Bronchial epithelial cell (primary cell): ENCODE data around the gene OR9Q2. TPM values are rescaled to one million over a fixed set of nuclear protein-coding genes. Genes with fewer than 3 reads are reported as not detected.

Experiments used
- DNase-seq: peaks from one replicate; pipeline ENCODE4 v3.0.0-alpha.2; 2010; ENCODE audit warnings: low read depth
- FAIRE-seq: peaks from 2 replicates; lab custom pipeline; 2011; peaks lifted over from hg19 to GRCh38; lab: Jason Lieb, UNC
- H3K27me3 ChIP-seq: 2 replicates; pipeline ENCODE4 v1.5.1; 2011; ENCODE audit warnings: low read length; ENCODE audit not compliant: control insufficient read depth, insufficient read depth
- H3K36me3 ChIP-seq: 2 replicates; pipeline ENCODE4 v1.5.1; 2011; ENCODE audit warnings: low read length; ENCODE audit not compliant: control insufficient read depth, insufficient read depth
- H3K4me3 ChIP-seq: 2 replicates; pipeline ENCODE4 v1.5.1; 2011; ENCODE audit warnings: mild to moderate bottlenecking, low read depth, low read length, control low read depth
- CTCF ChIP-seq: IDR thresholded peaks from 2 replicates; pipeline ENCODE4 v1.5.1; 2011; ENCODE audit warnings: mild to moderate bottlenecking, moderate library complexity, low read length, control low read depth, inconsistent platforms; ENCODE audit not compliant: insufficient read depth, severe bottlenecking
- total RNA-seq: library from RNA; depleted of rRNA; stranded (reverse); fragments of >200 nt; gene quantifications from 2 replicates; pipeline ENCODE4 v1.2.1, GENCODE V29; 2014

The OR9Q2 gene
- total RNA-seq, 1 donor from 2014 or later, result not detected

GRCh38 chr11:58227956-58228615 lies 39.2 kb downstream of the OR9Q2 start:
- no peaks in the 10 kb centered on the region for H3K36me3 ChIP-seq
- TF ChIP-seq CTCF, result no peak
- DNase-seq, result no peak
- H3K27me3 ChIP-seq, result no peaks in the 10 kb centered on the region
- no peak overlapping the region for H3K4me3 ChIP-seq
- no peak for FAIRE-seq

Other genes starting within 250 kb of the OR9Q2 start
- gene OR9Q1, start 165.2 kb upstream of the OR9Q2 start, total RNA-seq, result not detected in 2 replicates
- gene OR6Q1, start 158.1 kb upstream of the OR9Q2 start, total RNA-seq, result not detected in 2 replicates
- gene OR9I1, start 63.5 kb upstream of the OR9Q2 start, total RNA-seq, result not detected in 2 replicates
- gene OR1S2, start 15.1 kb downstream of the OR9Q2 start, total RNA-seq, result not detected in 2 replicates
- not detected in 2 replicates for gene OR1S1, start 23.6 kb downstream of the OR9Q2 start, total RNA-seq
- not detected in 2 replicates for gene OR10Q1, start 39.8 kb downstream of the OR9Q2 start, total RNA-seq
- gene OR10W1, start 79.2 kb downstream of the OR9Q2 start, total RNA-seq, result not detected in 2 replicates
- gene OR5B17, start 170.0 kb downstream of the OR9Q2 start, total RNA-seq, result not detected in 2 replicates
- not detected in 2 replicates for gene OR5B3, start 217.8 kb downstream of the OR9Q2 start, total RNA-seq
- not detected in 2 replicates for gene OR5B2, start 239.1 kb downstream of the OR9Q2 start, total RNA-seq